Testis (tissue), 3 donors: Measurements from ENCODE around the gene RPS6KA3. TPM values are rescaled to one million over a fixed set of nuclear protein-coding genes. Genes with fewer than 3 reads are reported as not detected.

ENCODE experiments used
- DNase-seq: peaks from one replicate; pipeline ENCODE4 v3.0.0-alpha.2; 2019
- H3K27ac ChIP-seq, 2 donors: fragments of 200-600 bp; sonication (generic); one replicate each; pipeline ENCODE4 v1.5.1; 2019
- H3K27me3 ChIP-seq: fragments of 200-600 bp; sonication (generic); one replicate; pipeline ENCODE4 v1.5.1; 2019
- H3K36me3 ChIP-seq: fragments of 200-600 bp; sonication (generic); one replicate; pipeline ENCODE4 v1.5.1; 2017; ENCODE audit warnings: low read depth; ENCODE audit errors: missing control alignments
- H3K4me1 ChIP-seq: fragments of 200-600 bp; sonication (generic); one replicate; pipeline ENCODE4 v1.5.1; 2019
- H3K4me3 ChIP-seq, 2 donors: fragments of 200-600 bp; sonication (generic); one replicate each; pipeline ENCODE4 v1.5.1; 2017 to 2019
- H3K9me3 ChIP-seq: fragments of 200-600 bp; sonication (generic); one replicate; pipeline ENCODE4 v1.5.1; 2017
- CTCF ChIP-seq, 3 experiments: fragments of 450-650 bp in 2 of 3; fragments of 200-600 bp in 1 of 3; sonication (generic) in 1 of 3; IDR thresholded peaks; one replicate each; pipeline ENCODE4 v1.5.1; 2016 to 2019; ENCODE audit warnings: antibody characterized with exemption in 3 of 3, mild to moderate bottlenecking in 2 of 3, moderate library complexity in 1 of 3
- POLR2A ChIP-seq: fragments of 450-650 bp; IDR thresholded peaks from one replicate; pipeline ENCODE4 v1.6.1; 2017; ENCODE audit warnings: antibody characterized with exemption, mild to moderate bottlenecking, moderate library complexity
- WGBS, 2 donors: methylation state at CpG; one replicate each; pipeline ENCODE4 v1.1.5; 2018; 5-methylcytosine and 5-hydroxymethylcytosine counted together
- intact Hi-C: fragments of 100-400 bp; cut with DNase I; formaldehyde crosslinking; loops from one replicate; pipeline ENCODE4 v1.15.1; 2023; ENCODE audit warnings: low total_unique reads
- polyA plus RNA-seq: library from polyadenylated mRNA; stranded (reverse); fragments of 350-450 nt; fragmentation: Illumina TruSeq; extraction: RNeasy Lipid Tissue Mini Kit (QIAGEN cat#74804); gene quantifications from one replicate; pipeline ENCODE4 v1.2.3, GENCODE V29; 2014; ENCODE audit warnings: low read depth, low replicate concordance; ENCODE audit not compliant: insufficient read depth
- total RNA-seq, 2 donors: library from RNA; depleted of rRNA; stranded (reverse); fragments of >200 nt; gene quantifications; one replicate each; pipeline ENCODE4 v1.2.3, GENCODE V29; 2016

RPS6KA3 gene
- total and polyA plus RNA-seq, 3 donors from 2014 or later, result 8.5 to 12.6 (median 12.5) TPM

GRCh38 chrX:20224814-20225487, 41.8 kb downstream of the RPS6KA3 start:
- H3K4me3 ChIP-seq, result no peak overlapping the region
- no peak for TF ChIP-seq POLR2A
- no peak for TF ChIP-seq CTCF (IDR thresholded peaks at IDR 0.05)
- WGBS, 2 donors, result 84 to 98% methylated on average over 2 of the region's 2 CpGs
- no peak overlapping the region for H3K27ac ChIP-seq
- no peak for DNase-seq
- H3K4me1 ChIP-seq, result no peaks in the 10 kb centered on the region
- H3K36me3 ChIP-seq, result no peaks in the 10 kb centered on the region
- intact Hi-C loops, result no loop called here
- no peaks in the 10 kb centered on the region for H3K9me3 ChIP-seq
- no peaks in the 10 kb centered on the region for H3K27me3 ChIP-seq

GRCh38 chrX:20221902-20222301, 44.8 kb downstream of the RPS6KA3 start:
- Histone ChIP-seq H3K4me3 (no peak overlapping the region), H3K27me3 (no peaks in the 10 kb centered on the region), H3K9me3 (no peaks in the 10 kb centered on the region), H3K36me3 (no peaks in the 10 kb centered on the region), H3K4me1 (no peaks in the 10 kb centered on the region), H3K27ac (no peak overlapping the region)
- intact Hi-C loops, result no loop called here
- DNase-seq, result no peak
- TF ChIP-seq POLR2A (no peak), CTCF (IDR thresholded peaks at IDR 0.05) (no peak)
- WGBS, 2 donors, result 72 to 87% methylated on average over 3 of the region's 3 CpGs

GRCh38 chrX:20218836-20219505, 47.7 kb downstream of the RPS6KA3 start:
- DNase-seq, result peak; percentile 14
- no peaks in the 10 kb centered on the region for H3K36me3 ChIP-seq
- H3K27ac ChIP-seq, result peak overlapping the region in 1 of 2 donors; percentile 47
- H3K9me3 ChIP-seq, result no peaks in the 10 kb centered on the region
- no peaks in the 10 kb centered on the region for H3K27me3 ChIP-seq
- 53 to 57% methylated on average over 9 of the region's 9 CpGs for WGBS, 2 donors
- intact Hi-C loops, result no loop called here
- H3K4me1 ChIP-seq, result no peaks in the 10 kb centered on the region
- TF ChIP-seq POLR2A, result no peak
- no peak for TF ChIP-seq CTCF (IDR thresholded peaks at IDR 0.05)
- H3K4me3 ChIP-seq, result no peak overlapping the region

GRCh38 chrX:20217906-20218305, 48.8 kb downstream of the RPS6KA3 start:
- Histone ChIP-seq H3K36me3 (no peaks in the 10 kb centered on the region), H3K27me3 (no peaks in the 10 kb centered on the region), H3K4me1 (no peaks in the 10 kb centered on the region), H3K9me3 (no peaks in the 10 kb centered on the region), H3K27ac (peak overlapping the region in 1 of 2 donors; percentile 55), H3K4me3 (no peak overlapping the region)
- 28 to 48% methylated on average over 2 of the region's 2 CpGs for WGBS, 2 donors
- intact Hi-C loops, result no loop called here
- no peak for TF ChIP-seq POLR2A
- TF ChIP-seq CTCF (IDR thresholded peaks at IDR 0.05), result no peak
- no peak for DNase-seq
